Fibroblast of skin of abdomen (primary cell): ENCODE data around the gene OSBPL10.

Experiments
- DNase-seq: peaks from one replicate; pipeline ENCODE4 v3.0.0-alpha.2; 2013

The OSBPL10 gene

DNA sequence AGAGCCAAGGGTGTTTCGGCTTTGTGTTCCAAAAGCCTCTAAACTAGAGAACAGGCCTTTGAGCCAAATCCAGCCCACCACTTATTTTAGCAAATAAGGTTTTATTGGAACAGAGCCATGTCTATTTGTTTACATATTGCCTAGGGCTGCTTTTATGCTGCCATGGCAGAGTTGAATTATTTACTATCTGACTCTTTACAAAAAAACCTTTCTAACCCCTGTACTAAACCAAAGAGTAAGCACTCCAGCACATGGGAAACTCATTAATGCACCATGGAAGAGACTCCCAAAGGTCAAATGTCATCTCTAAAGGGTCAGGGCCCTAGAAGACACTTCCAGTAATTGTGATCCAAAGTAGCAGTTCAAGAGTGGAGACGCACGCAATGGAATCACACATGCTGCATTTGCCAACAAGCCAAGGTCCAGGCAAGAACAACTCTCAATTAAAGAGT is 22.3 kb downstream of the OSBPL10 start:
- DNase-seq, result no peak

- no peak for DNase-seq
Measured at GRCh38 chr3:31957106-31957505, 24.0 kb downstream of the OSBPL10 start.

DNA sequence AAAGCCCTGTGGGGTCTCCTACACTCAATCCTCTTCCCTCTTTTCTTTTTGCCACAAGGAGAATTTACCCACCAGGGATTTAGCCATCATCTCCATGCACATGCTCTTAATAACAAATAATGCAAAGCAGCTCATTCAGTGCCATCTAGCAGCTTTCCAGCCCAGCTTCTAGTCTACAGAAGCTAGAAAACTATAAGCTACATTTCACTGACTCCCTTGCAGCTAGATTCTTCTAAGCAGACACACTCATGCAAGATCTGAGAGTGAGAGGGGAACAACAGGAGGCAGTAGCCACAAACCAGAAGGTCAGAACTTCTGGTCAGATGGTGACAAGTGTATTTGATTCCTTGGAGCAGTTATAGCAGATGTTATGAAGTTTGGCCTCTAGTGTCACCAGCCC is 25.5 kb downstream of the OSBPL10 start:
- no peak for DNase-seq

GRCh38 chr3:31953636-31954035 is 27.4 kb downstream of the OSBPL10 start:
- DNase-seq, result no peak

DNA sequence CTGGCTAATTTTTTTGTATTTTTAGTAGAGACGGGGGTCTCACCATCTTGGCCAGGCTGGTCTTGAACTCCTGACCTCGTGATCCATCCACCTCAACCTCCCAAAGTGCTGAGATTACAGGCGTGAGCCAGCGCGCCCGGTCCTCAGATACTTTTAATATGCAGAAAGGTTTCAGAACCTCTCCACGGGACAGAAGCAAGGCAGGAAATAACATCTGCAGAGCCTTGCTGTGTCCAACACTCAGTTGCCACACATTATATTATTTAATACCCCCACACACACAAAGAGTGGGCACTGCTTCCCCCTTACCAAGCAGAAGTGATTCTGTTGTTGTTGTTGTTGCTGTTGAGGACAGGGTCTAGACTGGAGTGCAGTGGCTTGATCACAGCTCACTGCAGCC is 28.0 kb downstream of the OSBPL10 start:
- DNase-seq, result no peak

DNA sequence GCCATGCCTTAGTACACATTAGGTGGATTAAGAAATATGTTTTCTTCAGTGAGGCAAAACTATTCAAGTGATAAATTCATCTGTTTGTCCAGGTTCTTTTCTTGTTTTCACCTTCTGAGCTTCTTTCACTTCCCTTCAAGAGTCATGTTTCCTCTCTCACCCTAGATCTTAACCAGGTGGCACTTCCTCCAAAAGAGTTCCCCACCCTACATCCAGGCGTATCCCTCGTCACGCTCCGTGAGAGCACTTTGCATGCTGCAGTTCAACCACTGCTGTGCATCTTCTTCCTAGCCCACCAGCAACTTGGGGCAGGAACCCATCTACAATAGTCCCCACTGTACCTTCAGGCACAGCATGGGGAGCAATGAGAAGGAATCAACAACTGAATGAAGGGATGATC is 28.9 kb downstream of the OSBPL10 start:
- DNase-seq, result no peak

GRCh38 chr3:31948280-31948679 is 32.8 kb downstream of the OSBPL10 start:
- DNase-seq, result no peak

GRCh38 chr3:31947671-31948091 is 33.4 kb downstream of the OSBPL10 start:
- DNase-seq, result no peak

DNA sequence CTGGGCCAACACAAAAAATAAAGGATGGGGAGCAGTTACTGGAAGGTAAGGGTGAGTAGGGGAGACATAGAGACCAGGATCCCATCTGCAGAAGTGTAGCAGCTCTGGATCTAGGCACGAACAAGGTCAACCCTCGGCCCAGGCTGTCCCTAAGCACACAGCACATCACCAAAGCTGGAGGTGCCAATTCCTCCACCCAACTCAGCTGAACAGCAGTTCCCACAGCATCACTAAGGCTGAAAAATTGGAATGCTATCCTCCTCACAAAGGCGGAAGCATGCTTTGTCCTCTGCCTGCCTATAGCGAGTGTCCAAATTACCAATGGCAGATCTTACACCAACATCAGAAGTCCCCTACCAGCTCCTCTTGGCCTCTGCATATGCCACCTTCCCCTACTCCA is 33.9 kb downstream of the OSBPL10 start:
- no peak for DNase-seq

DNA sequence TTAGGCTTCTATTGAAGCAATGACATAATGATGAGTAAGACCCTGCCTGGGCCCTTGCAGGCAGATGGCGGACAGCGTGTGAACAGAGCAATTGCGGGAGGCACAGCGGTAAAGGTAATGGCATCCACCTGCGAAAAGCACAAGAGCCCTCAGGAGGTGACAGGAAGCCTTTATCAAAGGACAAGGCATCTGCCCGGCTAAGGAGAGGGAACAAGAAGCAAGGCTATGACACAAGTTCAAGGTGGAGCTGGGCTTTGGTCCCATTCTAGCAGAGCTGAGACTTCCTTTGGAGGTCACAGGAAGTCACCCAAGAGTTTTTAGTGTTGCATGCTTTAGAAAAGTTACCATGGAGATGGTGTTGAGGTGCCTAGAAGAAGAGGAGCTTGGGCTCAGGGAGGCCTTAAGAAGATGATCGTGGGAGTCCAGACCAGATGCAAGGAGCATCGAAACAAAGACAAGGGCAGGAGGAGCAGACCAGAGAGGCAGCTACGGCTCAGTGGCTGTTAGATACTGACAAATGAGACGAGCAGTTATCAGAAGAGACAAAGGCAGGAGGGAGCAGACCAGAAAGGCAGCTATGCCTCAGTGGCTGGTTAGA is 34.5 kb downstream of the OSBPL10 start:
- no peak for DNase-seq

- DNase-seq, result no peak
Measured at GRCh38 chr3:31945738-31946052, 35.4 kb downstream of the OSBPL10 start.

DNA sequence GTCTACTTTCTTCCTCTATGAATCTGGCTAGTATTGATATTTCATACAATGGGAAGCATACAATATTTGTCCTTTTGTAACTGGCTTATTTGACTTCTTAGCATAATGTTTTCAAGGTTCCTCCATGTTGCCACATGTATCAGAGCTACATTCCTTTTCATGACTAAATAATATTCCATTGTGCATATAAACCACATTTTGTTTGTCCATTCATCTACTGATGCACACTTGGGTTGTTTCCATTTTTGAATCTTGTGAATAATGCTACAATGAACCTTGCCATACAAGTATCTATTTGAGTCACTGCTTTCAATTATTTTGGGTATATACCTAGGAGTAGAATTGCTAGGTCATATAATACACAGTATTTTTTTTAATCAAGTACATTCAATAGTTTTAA is 38.0 kb downstream of the OSBPL10 start:
- no peak for DNase-seq

DNA sequence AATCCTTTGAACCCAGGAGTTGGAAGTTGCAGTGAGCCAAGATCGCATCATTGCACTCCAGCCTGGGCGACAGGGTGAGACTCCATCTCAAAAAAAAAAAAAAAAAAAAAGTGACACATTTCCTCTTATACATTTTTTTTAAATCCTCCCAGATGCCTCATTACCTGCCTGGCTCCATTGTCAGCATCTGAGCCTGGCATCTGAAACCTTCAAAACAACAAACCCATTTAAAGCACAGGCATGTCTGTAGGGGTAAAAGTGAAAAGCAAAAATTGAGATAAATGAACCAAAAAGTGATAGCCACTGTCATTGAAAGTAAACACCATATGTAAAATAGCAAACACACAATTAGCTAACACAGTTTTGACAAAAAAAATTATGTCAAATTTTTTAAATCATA is 38.6 kb downstream of the OSBPL10 start:
- no peak for DNase-seq

DNA sequence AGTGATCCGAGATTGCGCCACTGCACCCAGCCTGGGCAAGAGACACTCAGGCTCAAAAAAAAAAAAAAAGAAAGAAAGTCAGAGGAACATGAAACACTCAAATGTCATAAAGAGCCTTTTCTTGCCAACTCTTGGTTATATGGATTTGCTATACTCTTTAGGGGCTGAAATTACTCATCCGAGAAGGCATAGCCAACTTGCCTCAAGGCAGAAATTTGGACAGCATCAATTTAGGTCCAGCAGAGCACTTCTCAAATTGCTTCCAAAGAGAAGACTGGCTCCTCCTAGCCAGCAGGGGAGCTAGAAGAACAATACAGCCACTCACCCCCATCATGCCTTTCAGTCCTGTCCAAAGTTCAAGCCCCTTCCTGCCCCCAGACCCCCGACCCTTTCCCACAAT is 43.8 kb downstream of the OSBPL10 start:
- DNase-seq, result no peak

GRCh38 chr3:31936420-31937060 is 44.5 kb downstream of the OSBPL10 start:
- peak; percentile 31 for DNase-seq

GRCh38 chr3:31934866-31935265 is 46.2 kb downstream of the OSBPL10 start:
- DNase-seq, result no peak

- no peak for DNase-seq
Measured at GRCh38 chr3:31934018-31934417, 47.0 kb downstream of the OSBPL10 start.

GRCh38 chr3:31932990-31933389 is 48.1 kb downstream of the OSBPL10 start:
- DNase-seq, result no peak

GRCh38 chr3:31929826-31930502 is 51.1 kb downstream of the OSBPL10 start:
- no peak for DNase-seq

GRCh38 chr3:31927811-31928210 is 53.3 kb downstream of the OSBPL10 start:
- DNase-seq, result no peak

- no peak for DNase-seq
Measured at GRCh38 chr3:31926543-31926942, 54.5 kb downstream of the OSBPL10 start.

DNA sequence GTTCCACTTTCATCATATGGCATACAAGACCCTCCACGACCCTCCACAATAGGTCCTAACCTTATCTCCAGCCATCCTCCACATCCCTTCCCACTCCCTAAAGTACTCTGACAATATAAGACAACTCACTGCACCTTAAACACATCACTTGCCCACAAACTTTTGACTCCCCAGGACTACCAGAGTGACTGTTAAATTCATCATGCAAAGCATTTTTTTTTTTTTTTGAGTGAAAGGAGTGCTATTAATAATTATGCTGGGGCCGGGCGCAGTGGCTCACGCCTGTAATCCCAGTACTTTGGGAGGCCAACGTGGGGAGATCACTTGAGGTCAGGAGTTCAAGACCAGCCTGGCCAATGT is 55.8 kb downstream of the OSBPL10 start:
- DNase-seq, result no peak

DNA sequence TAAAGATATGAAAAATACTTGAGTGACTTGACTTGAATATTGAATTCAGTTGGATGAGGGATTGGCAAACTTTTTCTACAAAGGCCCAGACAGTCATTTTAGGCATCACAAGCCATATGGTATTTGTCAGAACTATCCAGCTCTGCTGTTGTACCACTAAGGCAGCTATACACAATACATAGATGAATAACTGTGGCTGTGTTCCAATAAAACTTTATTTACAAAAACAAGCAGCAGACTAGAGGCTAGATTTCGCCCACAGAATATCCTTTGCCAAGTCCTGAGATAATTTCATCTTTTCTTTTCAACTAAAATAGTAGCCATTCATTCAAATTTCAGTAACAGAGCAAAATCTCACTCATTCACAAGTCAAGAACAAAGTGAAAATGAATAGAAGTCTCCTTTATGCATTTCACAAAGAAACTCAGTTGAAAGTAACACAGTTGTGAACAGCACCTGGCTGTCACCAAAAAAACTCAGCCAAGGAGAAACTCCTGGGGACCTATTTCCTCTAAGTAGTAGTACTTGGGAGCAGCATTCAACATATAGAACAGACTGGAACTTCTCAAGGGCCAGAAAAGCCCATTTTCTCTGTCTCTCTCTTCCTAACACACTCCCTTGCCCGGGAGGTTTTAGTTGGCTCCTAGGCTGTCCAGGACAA is 56.3 kb downstream of the OSBPL10 start:
- DNase-seq, result no peak

- no peak for DNase-seq
Measured at GRCh38 chr3:31922962-31923361, 58.1 kb downstream of the OSBPL10 start.
